B cell (primary cell): ENCODE results near the gene RASSF1. TPM values are rescaled to one million over a fixed set of nuclear protein-coding genes. Genes with fewer than 3 reads are reported as not detected.

Source experiments
- ATAC-seq: fragments of 200-7000 bp; cut with Tn5 transposase; one replicate; pipeline ENCODE4 v1.10.0; 2021; ENCODE audit warnings: low read depth, mild to moderate bottlenecking, moderate number of reproducible peaks, moderate library complexity
- CTCF ChIA-PET: fragments of 350-600 bp; sonication (Branson Sonifier 250); formaldehyde crosslinking; loops from one replicate; lab custom pipeline; 2021; ENCODE audit warnings: antibody characterized with exemption, inconsistent platforms; lab: Charles Lee
- POLR2A ChIA-PET: fragments of 350-600 bp; sonication (Branson Sonifier 250); formaldehyde crosslinking; loops from one replicate; lab custom pipeline; 2021; ENCODE audit warnings: antibody characterized with exemption; lab: Charles Lee
- DNase-seq: peaks from one replicate; pipeline ENCODE4 v3.0.0; 2013
- H2AFZ ChIP-seq: 2 replicates; pipeline ENCODE4 v1.6.1; 2012; ENCODE audit warnings: mild to moderate bottlenecking, low read depth, low read length; ENCODE audit not compliant: insufficient read depth, poor library complexity, severe bottlenecking
- H3K27ac ChIP-seq, 2 donors: 1 replicate in 1 of 2; 2 replicates in 1 of 2; pipeline ENCODE4 v1.5.1; 2012 to 2013; ENCODE audit warnings: low read length in 2 of 2, mild to moderate bottlenecking in 2 of 2, moderate library complexity in 1 of 2
- H3K27me3 ChIP-seq, 4 experiments: fragments of 200-600 bp in 1 of 4; sonication (generic) in 1 of 4; replicated peaks in 1 of 4; 1 replicate in 2 of 4; 2 replicates in 2 of 4; pipeline versions ENCODE4 v1.6.1 to v1.7.0; 2013 to 2016; ENCODE audit warnings: low read length in 3 of 4, mild to moderate bottlenecking in 2 of 4, mixed read lengths in 1 of 4, moderate library complexity in 1 of 4; ENCODE audit not compliant: insufficient read depth in 4 of 4, control insufficient read depth in 3 of 4; ENCODE audit errors: control extremely low read depth in 1 of 4
- H3K36me3 ChIP-seq, 2 experiments: replicated peaks in 1 of 2; 1 replicate in 1 of 2; 2 replicates in 1 of 2; pipeline versions ENCODE4 v1.6.1 to v1.7.1; 2013; ENCODE audit warnings: low read length in 1 of 2; ENCODE audit not compliant: insufficient read depth in 2 of 2, control insufficient read depth in 1 of 2; ENCODE audit errors: control extremely low read depth in 1 of 2, extremely low read depth in 1 of 2
- H3K4me1 ChIP-seq, 2 donors: fragments of 200-600 bp in 1 of 2; sonication (generic) in 1 of 2; 1 replicate in 1 of 2; 2 replicates in 1 of 2; pipeline versions ENCODE4 v1.5.1 to v1.6.1; 2013 to 2017; ENCODE audit warnings: low read length in 2 of 2; ENCODE audit not compliant: control insufficient read depth in 2 of 2, insufficient read depth in 2 of 2
- H3K4me2 ChIP-seq: replicated peaks from 2 replicates; pipeline ENCODE3; 2012; ENCODE audit warnings: mild to moderate bottlenecking, low read depth, low read length; ENCODE audit not compliant: poor library complexity, severe bottlenecking
- H3K4me3 ChIP-seq, 5 experiments: fragments of 200-600 bp in 1 of 5; sonication (generic) in 1 of 5; 1 replicate in 3 of 5; 2 replicates in 2 of 5; pipeline versions ENCODE4 v1.5.1 to v1.7.0; 2011 to 2016; ENCODE audit warnings: low read length in 4 of 5, mild to moderate bottlenecking in 4 of 5, low read depth in 2 of 5, control low read depth in 1 of 5, moderate library complexity in 1 of 5; ENCODE audit not compliant: insufficient read depth in 1 of 5; ENCODE audit errors: control extremely low read depth in 1 of 5, extremely low read depth in 1 of 5
- H3K79me2 ChIP-seq: fragments of 200-600 bp; sonication (generic); one replicate; pipeline ENCODE4 v1.6.0; 2016; ENCODE audit warnings: low read length; ENCODE audit not compliant: control insufficient read depth, insufficient read depth
- H3K9ac ChIP-seq: fragments of 200-600 bp; sonication (generic); 2 replicates; pipeline ENCODE4 v1.6.1; 2017; ENCODE audit warnings: mild to moderate bottlenecking, low read length, moderate library complexity
- H3K9me3 ChIP-seq, 3 donors: one replicate each; pipeline versions ENCODE4 v1.6.1 to v1.7.1; 2013; ENCODE audit warnings: low read length in 2 of 3; ENCODE audit not compliant: control insufficient read depth in 2 of 3, insufficient read depth in 1 of 3; ENCODE audit errors: control extremely low read depth in 1 of 3
- H4K20me1 ChIP-seq: 2 replicates; pipeline ENCODE4 v1.6.0; 2012; ENCODE audit warnings: mild to moderate bottlenecking, low read length; ENCODE audit not compliant: insufficient read depth, control insufficient read depth, poor library complexity, severe bottlenecking
- H3K27ac Mint-ChIP-seq: one replicate; pipeline ENCODE4 v1.8.0; 2021; ENCODE audit warnings: mixed read lengths
- H3K27me3 Mint-ChIP-seq: one replicate; pipeline ENCODE4 v1.8.0; 2021; ENCODE audit warnings: mixed read lengths
- H3K4me1 Mint-ChIP-seq: one replicate; pipeline ENCODE4 v1.8.0; 2021; ENCODE audit warnings: mixed read lengths
- H3K4me3 Mint-ChIP-seq: one replicate; pipeline ENCODE4 v1.8.0; 2021; ENCODE audit warnings: mixed read lengths
- H3K9me3 Mint-ChIP-seq: one replicate; pipeline ENCODE4 v1.8.0; 2022; ENCODE audit warnings: mixed read lengths; ENCODE audit not compliant: insufficient read depth
- EZH2 ChIP-seq: IDR thresholded peaks from 2 replicates; pipeline ENCODE4 v1.6.1; 2012; ENCODE audit warnings: borderline replicate concordance, low read depth, mild to moderate bottlenecking, moderate library complexity, low read length; ENCODE audit not compliant: insufficient read depth, poor library complexity, severe bottlenecking
- WGBS: methylation state at CpG from one replicate; pipeline ENCODE4 v1.1.5; 2013; ENCODE audit warnings: missing lambda C conversion rate; ENCODE audit not compliant: insufficient coverage; 5-methylcytosine and 5-hydroxymethylcytosine counted together
- intact Hi-C: fragments of 100-400 bp; cut with micrococcal nuclease; formaldehyde crosslinking; loops from one replicate; pipeline ENCODE4 v1.10.0; 2022
- polyA plus RNA-seq: library from polyadenylated mRNA; depleted of rRNA; stranded (reverse); fragments of >200 nt; gene quantifications from 2 replicates; pipeline ENCODE4 v1.2.3, GENCODE V29; 2012
- total RNA-seq, 2 donors: library from RNA; stranded (reverse); fragments of 120-200 nt in 1 of 2; gene quantifications; 1 replicate in 1 of 2; 2 replicates in 1 of 2; pipeline versions ENCODE4 v1.2.3 to v1.2.4, GENCODE V29; 2013 to 2022
- TF ChIP-seq, protein P1 (sequence below): fragments of 200-600 bp; IDR thresholded peaks from one replicate; pipeline ENCODE4 v1.8.0; 2022; ENCODE audit warnings: antibody characterized with exemption, mild to moderate bottlenecking

RASSF1 gene
- total and polyA plus RNA-seq, 2 donors (not counting 1 experiment from before 2014, with no cell fraction given), result 121 to 223 TPM

GRCh38 chr3:50318163-50318562 is 22.5 kb downstream of the RASSF1 start:
- Histone ChIP-seq H3K4me3 (no peak overlapping the region), H3K27me3 (no peaks in the 10 kb centered on the region), H3K36me3 (peaks cover 0 to 3% of the 10 kb centered on the region in 2 experiments), H4K20me1 (no peaks in the 10 kb centered on the region), H2AFZ (no peak overlapping the region), H3K9ac (no peak overlapping the region), H3K9me3 (peaks cover 0 to 3% (median 0%) of the 10 kb centered on the region in 3 donors), H3K4me2 (peak overlapping the region; percentile 26), H3K27ac (no peak overlapping the region), H3K79me2 (no peaks in the 10 kb centered on the region), H3K4me1 (peaks cover 25 to 57% of the 10 kb centered on the region in 2 donors)
- Mint-ChIP-seq H3K27ac (peak overlapping the region; percentile 72), H3K4me1 (peaks cover 44% of the 10 kb centered on the region), H3K4me3 (no peak overlapping the region), H3K27me3 (no peaks in the 10 kb centered on the region), H3K9me3 (no peaks in the 10 kb centered on the region)
- TF ChIP-seq, protein P1, sequence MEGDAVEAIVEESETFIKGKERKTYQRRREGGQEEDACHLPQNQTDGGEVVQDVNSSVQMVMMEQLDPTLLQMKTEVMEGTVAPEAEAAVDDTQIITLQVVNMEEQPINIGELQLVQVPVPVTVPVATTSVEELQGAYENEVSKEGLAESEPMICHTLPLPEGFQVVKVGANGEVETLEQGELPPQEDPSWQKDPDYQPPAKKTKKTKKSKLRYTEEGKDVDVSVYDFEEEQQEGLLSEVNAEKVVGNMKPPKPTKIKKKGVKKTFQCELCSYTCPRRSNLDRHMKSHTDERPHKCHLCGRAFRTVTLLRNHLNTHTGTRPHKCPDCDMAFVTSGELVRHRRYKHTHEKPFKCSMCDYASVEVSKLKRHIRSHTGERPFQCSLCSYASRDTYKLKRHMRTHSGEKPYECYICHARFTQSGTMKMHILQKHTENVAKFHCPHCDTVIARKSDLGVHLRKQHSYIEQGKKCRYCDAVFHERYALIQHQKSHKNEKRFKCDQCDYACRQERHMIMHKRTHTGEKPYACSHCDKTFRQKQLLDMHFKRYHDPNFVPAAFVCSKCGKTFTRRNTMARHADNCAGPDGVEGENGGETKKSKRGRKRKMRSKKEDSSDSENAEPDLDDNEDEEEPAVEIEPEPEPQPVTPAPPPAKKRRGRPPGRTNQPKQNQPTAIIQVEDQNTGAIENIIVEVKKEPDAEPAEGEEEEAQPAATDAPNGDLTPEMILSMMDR, result no peak
- WGBS, result 92% methylated on average over 11 of the region's 11 CpGs
- POLR2A ChIA-PET, result interaction anchor here (0.6 kb wide), 1 partner anchor 26 kb away, joined by 5 read pairs; no protein-coding TSS in a partner anchor
- ATAC-seq (no peak), DNase-seq (no peak)
- CTCF ChIA-PET, result interaction anchor here (1.3 to 2.0 kb wide), 2 partner anchors 12 to 224 kb away, joined by 3 to 6 read pairs; no protein-coding TSS in a partner anchor
- intact Hi-C loops, result no loop called here

GRCh38 chr3:50317300-50317699 is 23.3 kb downstream of the RASSF1 start:
- H3K27ac ChIP-seq, result peak overlapping the region in 1 of 2 donors; percentile 4
- H3K36me3 ChIP-seq, result peaks cover 0 to 3% of the 10 kb centered on the region in 2 experiments
- H3K9ac ChIP-seq, result no peak overlapping the region
- H4K20me1 ChIP-seq, result no peaks in the 10 kb centered on the region
- no peaks in the 10 kb centered on the region for H3K79me2 ChIP-seq
- ATAC-seq (no peak), DNase-seq (no peak)
- no peaks in the 10 kb centered on the region for H3K9me3 Mint-ChIP-seq
- H3K27me3 ChIP-seq, result no peaks in the 10 kb centered on the region
- H2AFZ ChIP-seq, result no peak overlapping the region
- no peak overlapping the region for H3K4me3 Mint-ChIP-seq
- H3K9me3 ChIP-seq, result peaks cover 0 to 3% (median 0%) of the 10 kb centered on the region in 3 donors
- peaks cover 39% of the 10 kb centered on the region for H3K4me1 Mint-ChIP-seq
- H3K27ac Mint-ChIP-seq, result no peak overlapping the region
- intact Hi-C loops, result no loop called here
- WGBS, result 88% methylated on average over 2 of the region's 6 CpGs
- no peak for TF ChIP-seq EZH2
- TF ChIP-seq, protein P1, result no peak
- peaks cover 25 to 53% of the 10 kb centered on the region in 2 donors for H3K4me1 ChIP-seq
- no peaks in the 10 kb centered on the region for H3K27me3 Mint-ChIP-seq
- ChIA-PET POLR2A (interaction anchor here (0.6 to 1.3 kb wide), 2 partner anchors 18 to 370 kb away, joined by 3 to 4 read pairs; no protein-coding TSS in a partner anchor), CTCF (no interaction called here)
- H3K4me3 ChIP-seq, result no peak overlapping the region
- no peak overlapping the region for H3K4me2 ChIP-seq
